Activated CD8-positive, alpha-beta memory T cell treated with anti-CD3 and anti-CD28 coated beads for 48 hours (primary cell): ENCODE data around the gene RGS16.

Experiments used
- DNase-seq, 3 experiments: peaks; one replicate each; pipeline ENCODE4 v3.0.0-alpha.2; 2020; ENCODE audit warnings: low read depth in 2 of 3, low spot score in 2 of 3

RGS16 gene

DNA sequence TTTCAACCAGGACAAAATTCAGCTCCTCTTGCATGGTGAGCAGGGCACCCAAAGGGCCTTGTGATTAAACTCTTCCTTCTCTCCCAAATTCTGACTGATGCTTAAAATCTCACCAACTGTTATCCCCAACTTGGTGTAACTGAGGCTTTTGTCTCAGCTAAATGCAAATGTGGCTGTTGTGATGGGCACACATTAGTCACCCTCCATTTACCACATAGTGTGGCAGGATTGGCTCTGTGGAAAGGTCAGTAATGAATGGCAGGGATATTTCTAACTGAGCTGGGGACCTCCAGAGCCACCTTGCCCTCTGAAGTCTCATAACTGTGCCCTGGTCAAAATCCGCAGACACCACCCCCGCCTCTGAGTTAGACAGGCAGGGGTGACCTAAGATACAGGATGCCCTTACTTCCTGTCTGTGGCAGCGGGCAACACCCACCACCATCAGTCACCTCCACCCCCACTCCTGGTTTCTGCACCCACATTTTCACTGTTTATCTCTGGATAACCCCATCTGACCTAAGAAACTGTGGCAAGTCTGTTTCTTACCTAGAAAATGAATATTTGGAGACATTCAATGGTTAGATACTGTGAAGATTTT, 25.4 kb upstream of the RGS16 start:
- peak; percentile 38 to 73 (median 39) for DNase-seq

DNA sequence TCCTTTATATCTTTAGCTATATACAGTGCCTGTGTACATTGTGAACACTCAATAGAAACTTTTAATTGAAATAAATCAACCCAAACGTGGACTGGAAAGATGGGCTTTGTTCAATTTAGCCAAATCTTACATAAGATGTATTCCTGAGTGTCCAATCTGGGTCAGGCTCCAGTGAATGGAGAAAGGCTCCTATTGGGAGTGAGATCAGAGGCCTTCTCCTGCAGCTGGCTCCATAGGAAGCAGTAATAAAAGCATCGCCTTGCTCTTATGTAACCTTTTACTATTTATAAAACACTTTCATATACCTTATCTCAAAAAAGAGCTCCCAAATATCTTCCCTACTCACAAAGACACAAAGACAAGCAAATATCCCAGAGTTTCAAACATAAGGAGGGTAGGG, 24.9 kb upstream of the RGS16 start:
- no peak for DNase-seq

DNA sequence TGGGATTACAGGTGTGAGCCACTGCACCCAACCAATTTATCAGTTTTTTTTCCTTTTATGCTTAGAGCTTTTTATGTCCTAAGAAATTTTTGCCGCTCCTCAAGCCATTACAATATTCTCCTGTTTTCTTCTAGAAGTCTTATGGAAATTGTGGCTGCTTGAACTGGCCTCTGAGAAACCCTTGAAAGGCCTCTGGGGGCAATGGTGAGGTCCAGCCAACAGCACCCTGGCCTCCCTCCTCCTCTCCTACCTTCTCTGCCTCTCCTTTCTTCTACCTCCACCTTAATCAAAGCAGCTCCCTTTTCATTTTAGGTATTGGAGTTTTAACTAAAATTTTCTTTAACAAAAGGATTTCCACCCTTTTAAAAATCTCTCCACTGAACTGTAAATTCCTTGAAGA, 24.5 kb upstream of the RGS16 start:
- no peak for DNase-seq

DNA sequence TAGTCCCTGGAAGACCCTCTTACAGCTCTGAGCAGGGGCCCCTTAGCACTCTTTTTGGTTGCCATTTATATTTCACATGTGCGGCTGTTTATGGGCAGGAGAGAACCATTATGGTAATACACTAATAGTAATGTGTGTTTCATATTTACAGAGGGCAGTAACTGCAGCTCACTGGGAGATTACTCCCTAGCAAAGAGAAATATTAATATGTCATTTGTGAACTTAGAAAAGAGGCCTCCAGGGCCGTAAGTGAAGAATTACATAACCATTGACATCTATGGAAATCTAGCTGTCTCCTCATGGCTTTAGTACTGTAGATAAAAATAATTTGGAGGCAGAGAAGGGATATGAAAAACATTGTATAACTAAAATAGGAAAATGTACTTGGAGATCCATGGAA, 23.4 kb upstream of the RGS16 start:
- no peak for DNase-seq

DNA sequence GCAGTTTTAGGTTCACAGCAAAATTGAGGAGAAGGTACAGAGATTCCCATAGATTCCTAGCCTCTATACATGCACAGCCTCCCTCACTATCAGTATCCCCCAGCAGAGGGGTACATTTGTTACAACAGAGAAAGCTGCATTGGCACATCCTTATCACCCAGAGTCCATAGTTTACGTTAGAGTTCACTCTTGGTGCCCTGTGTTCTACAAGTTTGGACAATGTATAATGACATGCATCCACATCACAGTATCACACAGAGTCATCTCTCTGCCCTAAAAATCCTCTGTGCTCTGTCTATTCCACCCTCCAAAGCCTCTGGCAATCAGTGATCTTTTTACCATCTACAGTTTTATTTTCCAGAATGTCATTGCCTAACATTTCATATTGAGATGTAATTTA, 22.3 kb upstream of the RGS16 start:
- DNase-seq, result no peak

DNA sequence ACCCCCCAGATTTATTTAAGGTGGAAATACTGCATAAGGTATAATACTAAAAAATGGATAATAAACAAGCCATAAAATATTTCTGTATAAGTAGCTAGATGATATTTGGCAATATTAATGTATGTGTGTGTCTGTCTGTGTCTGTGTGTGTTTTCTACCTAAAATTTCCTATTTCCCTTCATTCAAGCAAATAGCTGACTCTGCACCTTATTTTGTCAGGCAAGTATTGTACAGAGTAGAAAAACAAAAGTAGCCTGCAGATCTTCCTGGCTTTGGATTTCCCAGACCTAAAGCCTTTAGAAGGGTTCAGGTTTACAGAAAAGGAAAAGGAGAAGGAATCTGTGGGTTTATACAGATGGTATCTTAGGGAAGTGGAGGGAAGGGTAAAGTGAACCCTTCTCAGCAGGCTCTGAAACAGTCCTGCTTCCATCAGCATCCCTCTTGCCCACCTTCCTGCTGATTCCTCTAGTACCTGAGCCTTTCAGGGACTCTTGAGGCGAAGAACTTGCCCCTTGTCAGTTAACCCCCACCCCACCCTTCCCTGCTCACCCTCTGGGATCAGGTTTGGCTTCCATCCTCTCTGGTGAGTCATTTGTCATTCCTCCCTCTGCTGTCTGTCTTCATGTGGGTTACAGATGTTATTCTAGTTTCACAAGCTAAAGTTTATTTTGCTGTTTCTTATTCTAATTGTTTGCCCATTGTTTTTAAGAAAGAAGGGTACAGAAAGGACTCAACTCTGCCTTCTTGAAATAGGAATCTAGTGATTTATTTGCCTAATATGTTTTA, 21.7 kb upstream of the RGS16 start:
- DNase-seq, result no peak

DNA sequence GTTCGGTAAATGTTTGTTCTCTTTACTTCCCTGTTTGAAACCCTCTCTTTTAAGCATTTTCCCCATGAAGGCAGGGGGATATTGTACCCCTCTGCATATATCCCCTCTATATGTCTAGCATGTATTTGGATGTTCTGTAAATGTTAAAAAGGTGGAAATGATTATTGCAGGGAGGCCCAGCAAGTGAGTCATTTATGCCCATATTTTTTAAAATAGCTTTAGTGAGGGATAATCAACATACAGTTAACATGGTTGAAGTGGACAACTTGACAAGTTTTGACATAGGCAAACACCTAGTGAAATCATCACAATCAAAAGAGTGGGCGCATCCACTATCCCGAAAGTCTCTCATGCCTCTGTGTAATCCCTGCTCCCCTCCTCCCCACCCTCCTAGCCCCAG, 20.8 kb upstream of the RGS16 start:
- DNase-seq, result no peak

DNA sequence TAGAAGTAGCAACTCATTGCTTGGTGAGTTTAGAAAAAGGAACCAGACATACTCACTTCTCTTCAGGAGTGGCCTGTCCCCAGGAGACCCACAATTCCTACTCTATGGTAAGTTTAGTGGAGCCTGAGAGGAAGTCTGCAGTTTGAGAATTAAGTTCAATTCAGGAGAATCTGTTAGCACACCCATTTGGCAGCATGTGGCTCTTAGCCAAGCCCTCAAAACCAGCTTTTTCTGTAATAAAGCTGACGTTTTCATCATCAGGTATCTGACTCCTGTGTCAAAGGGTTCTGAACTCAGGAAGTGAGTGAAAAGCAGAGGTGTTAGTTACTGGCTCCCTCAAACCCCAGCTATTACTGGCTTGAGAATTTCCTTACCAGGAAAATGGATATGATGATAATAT, 20.4 kb upstream of the RGS16 start:
- no peak for DNase-seq

DNA sequence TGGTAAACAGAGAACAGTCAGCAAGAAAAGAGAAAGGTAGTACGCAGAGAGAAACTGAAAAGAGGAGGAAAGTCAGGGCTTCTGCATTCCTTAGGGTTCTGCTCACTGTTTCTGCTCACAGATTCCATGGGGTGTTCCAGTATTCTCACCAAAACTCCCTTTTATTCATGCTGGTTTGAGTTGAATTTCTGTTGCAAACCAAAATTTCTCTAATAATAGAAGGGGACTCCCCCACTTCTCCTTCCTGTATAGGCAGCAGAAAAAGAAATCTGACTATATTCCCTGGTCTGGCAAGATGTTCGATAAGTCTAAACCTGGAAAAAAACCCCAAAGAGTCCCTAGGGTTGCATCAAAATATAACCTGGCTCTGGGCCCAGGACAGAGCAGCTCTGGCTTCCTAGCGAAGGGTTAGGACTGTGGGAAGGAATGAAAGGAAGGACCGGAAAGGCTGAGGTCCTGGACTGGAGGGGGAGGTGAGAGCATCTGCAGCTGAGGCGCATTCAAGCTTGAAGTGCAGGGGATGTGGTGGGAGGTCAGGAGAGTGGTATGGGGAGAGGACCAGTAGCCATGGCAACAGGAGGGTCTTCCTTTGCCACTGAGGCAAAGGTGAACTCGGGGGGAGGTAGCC, 18.8 kb upstream of the RGS16 start:
- no peak for DNase-seq

DNA sequence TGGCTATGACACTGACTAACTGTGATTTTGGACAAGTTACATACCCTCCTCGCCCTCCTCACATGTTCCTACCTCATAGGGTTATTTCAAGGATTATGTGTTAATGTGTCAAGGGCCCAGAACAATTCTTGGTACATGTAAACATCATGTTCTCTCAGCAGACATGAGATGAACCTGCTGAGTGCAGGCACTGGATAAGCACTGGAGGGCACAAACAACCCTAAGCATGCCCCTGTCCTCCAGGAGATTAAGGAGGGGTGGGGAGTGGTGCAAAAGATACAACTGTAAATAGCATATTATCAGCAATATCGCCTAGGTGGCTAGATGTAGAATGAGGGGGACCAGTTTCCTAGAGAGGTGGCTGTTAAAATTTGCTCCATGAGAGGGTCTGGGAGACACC, 17.7 kb upstream of the RGS16 start:
- DNase-seq, result no peak

DNA sequence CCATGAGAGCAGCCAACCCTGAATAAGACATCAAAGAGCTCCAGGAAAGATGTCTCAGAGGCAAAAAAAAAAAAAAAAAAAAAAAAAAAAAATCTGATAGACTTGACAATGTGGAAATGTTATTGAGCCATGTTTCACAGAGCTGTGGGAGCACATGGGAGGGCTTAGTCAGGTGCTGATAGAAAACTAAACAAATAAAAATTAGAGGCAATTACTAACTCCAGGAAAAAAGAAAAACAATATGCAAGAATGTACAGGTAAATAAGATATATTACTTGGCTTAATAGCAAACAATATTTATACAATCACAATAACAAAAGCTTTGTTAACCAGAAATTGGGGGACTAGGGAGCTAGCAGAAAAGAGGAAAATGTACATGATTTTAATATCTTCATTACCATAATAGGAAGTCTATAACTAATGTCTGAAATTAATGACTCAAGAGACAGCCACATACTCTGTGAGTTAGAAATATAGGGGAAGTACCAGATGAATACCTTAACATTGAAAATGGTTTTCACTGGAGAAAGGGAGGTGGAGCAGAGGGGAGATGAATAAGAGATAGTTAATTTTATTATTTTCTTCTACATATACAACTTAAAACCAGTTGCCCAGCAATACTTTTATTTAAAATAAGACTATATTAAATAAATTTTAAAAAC, 16.9 kb upstream of the RGS16 start:
- DNase-seq, result no peak

DNA sequence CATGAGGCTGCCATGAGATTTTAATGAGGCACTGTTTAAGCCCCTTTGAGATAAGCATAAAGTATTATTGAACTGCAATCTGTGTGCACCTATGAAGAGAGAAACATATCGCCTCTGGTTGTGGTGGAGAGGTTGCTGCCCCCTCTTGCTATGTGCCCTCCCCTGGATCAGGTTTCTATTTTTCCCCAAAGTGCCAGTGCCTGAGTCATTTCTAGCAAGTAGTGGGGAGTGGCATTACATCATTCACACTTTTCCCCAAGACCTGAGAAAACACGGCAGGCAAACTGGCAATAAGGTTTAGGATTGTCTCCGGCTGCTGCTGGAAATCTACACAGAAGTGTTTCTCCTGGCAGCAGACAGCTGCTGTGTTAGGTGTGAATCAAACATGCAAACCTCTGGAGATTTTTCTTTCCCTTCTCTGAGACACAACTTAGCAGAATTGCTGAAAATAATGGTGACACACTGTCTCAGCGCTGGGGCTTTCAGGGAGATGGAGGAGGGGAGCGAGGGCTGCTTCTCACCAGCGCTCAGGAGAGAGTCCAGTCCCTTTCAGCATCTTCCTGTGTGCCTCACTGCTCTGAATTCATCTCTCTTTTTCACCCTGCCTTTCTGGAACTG, 13.7 kb upstream of the RGS16 start:
- DNase-seq, result no peak

DNA sequence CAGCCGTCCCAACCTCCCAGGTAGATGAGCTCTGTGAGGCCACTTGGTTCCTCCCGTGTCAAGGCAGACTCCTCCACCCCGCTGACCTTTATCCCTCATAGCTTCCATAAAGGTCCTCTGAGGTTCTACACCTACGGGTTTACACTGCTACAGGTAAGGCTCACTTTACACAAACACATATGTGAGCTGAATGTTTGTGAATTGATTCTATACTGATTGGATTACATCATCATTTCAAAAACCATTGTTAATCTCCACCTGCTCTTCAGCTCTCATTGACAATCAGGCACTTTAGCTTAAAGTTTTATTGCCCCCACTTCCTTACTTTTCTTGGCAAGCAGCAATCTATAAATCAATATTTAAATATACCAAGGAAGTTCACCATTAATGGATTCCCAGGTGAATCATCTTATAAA, 12.8 kb upstream of the RGS16 start:
- DNase-seq, result no peak

DNA sequence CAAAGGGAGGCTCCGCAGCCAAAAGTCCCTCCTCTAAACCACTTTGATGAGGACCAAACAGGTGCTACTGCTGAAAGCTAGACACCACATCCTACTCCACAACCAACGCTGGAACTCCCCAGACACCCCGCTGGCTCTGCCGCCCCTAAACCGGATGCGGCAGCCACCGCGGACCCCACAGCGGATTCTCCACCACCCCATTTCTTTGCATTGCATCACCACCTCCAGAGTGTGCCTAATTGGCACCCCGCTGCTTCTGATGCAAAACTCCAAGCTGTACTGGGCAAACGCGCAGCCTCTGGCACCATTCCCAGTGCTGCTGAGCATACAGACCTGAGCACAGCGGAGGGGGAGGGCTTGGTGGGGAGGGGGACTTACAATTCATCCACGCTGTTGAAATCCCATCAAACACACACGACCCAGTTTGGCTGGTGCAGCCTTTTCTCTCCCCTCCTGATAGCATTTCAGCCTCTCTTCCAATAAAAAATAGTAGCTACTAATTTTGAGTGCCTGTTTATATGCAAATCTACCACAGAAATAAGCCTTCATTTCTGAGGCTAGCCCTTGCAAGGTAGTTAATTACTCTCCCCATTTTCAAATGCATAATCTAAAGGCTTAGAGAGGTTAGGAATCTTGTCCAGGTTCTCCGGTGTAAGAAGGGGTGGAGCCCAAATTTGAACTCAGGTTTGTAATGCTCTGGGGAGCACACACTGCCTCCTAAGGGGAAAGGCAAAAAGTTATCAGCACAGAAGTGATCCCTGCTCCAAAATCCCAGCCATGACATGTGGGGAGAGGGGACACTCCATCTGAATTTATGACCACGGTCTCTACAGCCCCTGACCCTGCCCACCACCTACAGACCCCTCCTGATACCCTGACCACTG, 12.2 kb upstream of the RGS16 start:
- peak; percentile 62 to 83 (median 69) for DNase-seq

DNA sequence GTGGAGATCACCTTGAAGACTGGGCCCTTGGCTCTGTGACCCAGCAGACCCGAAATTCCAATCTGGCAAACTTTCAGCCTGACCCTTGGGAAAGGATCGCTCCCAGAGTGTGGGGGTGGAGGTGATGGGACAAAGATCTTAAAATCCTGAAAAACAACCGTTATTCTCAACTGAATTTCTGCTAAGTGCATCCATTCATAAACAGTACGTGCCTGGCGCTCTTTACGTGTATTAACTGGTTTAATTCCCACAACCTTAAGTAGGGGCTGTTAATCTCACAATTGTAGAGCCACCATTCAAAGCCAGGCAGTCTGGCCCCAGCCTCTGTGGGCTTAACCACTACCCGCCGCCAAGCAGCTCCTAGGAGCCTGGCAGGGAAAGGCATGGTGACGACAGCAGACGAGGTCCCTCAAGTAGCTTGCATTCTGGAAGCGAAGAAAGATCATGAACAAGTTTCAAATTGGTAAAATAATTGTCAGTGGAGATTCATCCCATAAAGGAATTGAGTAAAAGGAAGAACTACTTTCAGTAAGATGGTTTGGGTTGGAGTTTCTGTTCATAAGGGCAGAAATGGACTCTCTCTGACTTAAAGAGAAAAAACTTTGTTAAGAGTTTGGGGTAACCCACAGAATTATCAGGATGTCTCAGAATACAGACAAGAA, 11.4 kb upstream of the RGS16 start:
- peak in 2 of 3 experiments; percentile 40 to 50 for DNase-seq

DNA sequence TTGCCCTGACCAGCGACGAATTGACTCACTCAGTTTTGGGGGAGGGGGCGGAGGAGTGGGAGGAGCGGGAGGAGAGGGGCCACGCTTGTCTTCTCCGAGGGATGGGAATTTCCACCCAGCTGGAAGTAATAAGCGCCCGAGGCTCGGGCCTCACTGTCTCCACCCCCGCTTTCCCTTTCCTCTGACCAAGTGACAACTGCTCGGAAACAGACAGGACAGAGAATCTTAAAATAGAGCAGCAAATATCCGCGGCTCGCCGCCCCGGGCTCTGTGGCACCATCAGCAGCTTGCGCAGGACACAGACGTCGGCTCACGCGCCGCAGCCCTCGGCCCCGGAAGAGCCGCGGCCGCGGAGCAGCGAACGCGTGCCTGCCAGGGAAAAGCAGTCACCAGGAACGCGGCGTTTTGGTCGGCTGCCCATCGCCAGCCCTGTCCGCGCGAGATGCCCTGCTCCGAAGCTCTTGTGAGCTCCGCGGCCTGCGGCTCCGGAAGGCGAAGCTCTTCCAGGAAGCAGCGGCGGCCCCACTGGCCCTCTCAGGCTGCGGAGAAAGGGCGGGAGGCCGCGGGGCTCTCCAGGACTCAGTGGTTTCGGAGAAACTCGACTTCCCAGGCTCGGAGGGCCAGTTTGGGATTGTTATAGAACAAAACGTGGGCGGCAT, 10.7 kb upstream of the RGS16 start:
- DNase-seq, result peak; percentile 31 to 58 (median 40)

DNA sequence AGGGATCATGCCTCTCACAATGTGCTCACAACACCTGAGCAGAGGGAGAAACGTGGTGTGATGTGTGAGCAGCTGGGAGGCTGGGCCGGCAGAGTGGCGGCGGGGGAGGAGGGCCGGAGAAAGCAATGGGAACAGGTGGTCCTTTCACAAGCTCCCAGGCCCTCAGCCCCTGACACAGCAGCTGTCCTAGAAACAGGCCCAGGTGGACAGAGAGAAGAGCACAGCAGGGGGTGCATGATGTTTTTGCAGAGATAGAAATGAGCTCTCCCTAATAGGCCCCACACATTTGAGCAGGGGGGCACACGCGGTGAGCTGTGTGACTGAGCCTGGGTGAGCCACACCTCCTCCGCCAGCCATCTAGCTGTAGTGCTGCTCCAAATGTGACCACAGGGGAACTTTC, 7.6 kb upstream of the RGS16 start:
- DNase-seq, result no peak

DNA sequence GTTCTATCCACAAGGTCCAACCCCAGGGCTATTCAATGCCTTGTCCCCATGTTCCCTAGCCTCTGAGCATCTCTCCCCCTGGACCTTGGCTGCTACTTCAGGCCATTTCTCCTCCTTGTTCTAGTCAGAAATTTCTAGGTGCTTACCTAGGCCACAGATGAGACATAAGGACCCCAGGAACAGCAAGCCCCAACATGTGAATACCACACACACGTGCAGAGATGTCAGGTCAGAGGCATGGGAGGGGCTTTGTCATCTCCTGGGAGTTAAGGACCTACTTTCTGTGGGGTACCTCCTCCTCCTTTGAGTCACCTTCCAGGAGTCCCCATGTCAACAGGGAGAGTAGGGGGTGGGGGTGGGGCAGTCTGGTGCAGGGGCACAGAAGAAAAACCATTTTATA, 7.1 kb upstream of the RGS16 start:
- no peak for DNase-seq

DNA sequence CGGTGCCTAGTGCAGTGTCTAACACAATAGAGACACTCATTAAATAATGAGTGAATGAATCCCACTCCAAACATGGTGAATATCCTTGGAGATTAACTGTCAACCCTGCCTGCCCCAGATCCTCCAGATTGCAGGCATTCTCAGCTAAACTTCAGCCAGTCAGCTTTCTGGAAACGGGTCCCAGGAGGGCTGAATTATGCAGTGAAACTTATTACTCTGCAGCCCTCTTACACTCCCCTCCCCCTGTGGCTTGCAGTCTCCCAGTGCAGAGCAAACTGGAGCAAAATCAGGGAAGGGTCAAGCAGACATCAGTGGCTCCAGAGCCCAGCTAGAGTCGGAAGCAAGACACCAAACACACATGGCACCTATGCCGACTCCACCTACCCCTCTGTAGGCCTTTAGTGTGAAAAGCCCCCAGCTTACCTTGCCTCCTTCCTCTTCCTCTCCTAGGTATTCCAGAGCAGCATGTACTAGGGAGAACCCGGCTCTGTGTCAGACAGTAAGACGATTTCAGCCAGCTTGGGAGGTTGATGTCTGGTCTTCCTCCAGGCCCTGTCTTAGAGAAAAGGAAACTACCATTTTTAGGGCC, 6.5 kb upstream of the RGS16 start:
- no peak for DNase-seq
